BLaER1 treated with 17β-estradiol and CSF1 and Interleukin-3, amounts not matched to agents 10 nM and 100 nM (cell line): ENCODE results near the gene MMP19.
"Not testable (repeated sequence)": the region's sequence is repeated elsewhere in the genome, so short reads cannot be mapped to it uniquely, and the experiment has no call there.

Experiments
- H3K27ac ChIP-seq, 11 experiments: shearing (Covaris generic); formaldehyde crosslinking; 2 replicates each; pipeline ENCODE4 v1.8.1; 2022
- H3K27me3 ChIP-seq, 11 experiments: shearing (Covaris generic); formaldehyde crosslinking; 2 replicates each; pipeline ENCODE4 v1.8.1; 2022
- H3K36me3 ChIP-seq, 11 experiments: shearing (Covaris generic); formaldehyde crosslinking; 2 replicates each; pipeline ENCODE4 v1.8.1; 2022
- H3K4me1 ChIP-seq, 10 experiments: shearing (Covaris generic); formaldehyde crosslinking; 2 replicates each; pipeline ENCODE4 v1.8.1; 2022
- H3K4me2 ChIP-seq, 11 experiments: shearing (Covaris generic); formaldehyde crosslinking; 2 replicates each; pipeline ENCODE4 v1.8.1; 2022
- H3K4me3 ChIP-seq, 10 experiments: shearing (Covaris generic); formaldehyde crosslinking; 2 replicates each; pipeline ENCODE4 v1.8.1; 2022
- H3K9ac ChIP-seq, 11 experiments: shearing (Covaris generic); formaldehyde crosslinking; 2 replicates each; pipeline ENCODE4 v1.8.1; 2022
- H3K9me3 ChIP-seq, 11 experiments: shearing (Covaris generic); formaldehyde crosslinking; replicated peaks in 1 of 11; 2 replicates each; pipeline ENCODE4 v1.8.1; 2022
- H4K20me1 ChIP-seq, 11 experiments: shearing (Covaris generic); formaldehyde crosslinking; 2 replicates each; pipeline ENCODE4 v1.8.1; 2022
- Cebpa-rat ChIP-seq, 11 experiments: shearing (Covaris generic); IDR thresholded peaks; 2 replicates each; pipeline ENCODE4 v1.8.1; 2022

Gene MMP19

GRCh38 chr12:55842681-55843429, at the start of gene MMP19:
MMP19 (minus strand) TSS chr12:55842936; CDS start chr12:55842830, 106 bp downstream.
- Histone ChIP-seq H3K27ac (peak within 1 kb of the TSS in 7 of 11 experiments; percentile 19 to 71 (median 57); a peak in 12 of 22 replicates), H3K4me2 (peak within 1 kb of the TSS in 10 of 11 experiments; percentile 21 to 94 (median 75); a peak in 17 of 22 replicates), H3K9me3 (peaks cover 0 to 6% (median 0%) of the 10 kb centered on the region in 11 experiments; a peak in 1 of 22 replicates), H3K4me1 (peaks cover 6 to 74% (median 44%) of the 10 kb centered on the region in 10 experiments; a peak in 19 of 20 replicates), H3K27me3 (no peaks in the 10 kb centered on the region), H3K9ac (peak within 1 kb of the TSS in 7 of 11 experiments; percentile 23 to 77 (median 60); a peak in 11 of 22 replicates), H4K20me1 (no peaks in the 10 kb centered on the region), H3K4me3 (peak within 1 kb of the TSS in 5 of 10 experiments; percentile 27 to 61 (median 53); a peak in 9 of 20 replicates), H3K36me3 (peaks cover 0 to 24% (median 0%) of the 10 kb centered on the region in 11 experiments; a peak in 2 of 22 replicates)
- TF ChIP-seq Cebpa-rat (IDR thresholded peaks at IDR 0.05): peak in 10 of 11 experiments; percentile 18 to 85 (median 58); a peak in 12 of 22 replicates

GRCh38 chr12:55891310-55891709, 48.6 kb upstream of the MMP19 start:
- no peak overlapping the region for H3K9ac ChIP-seq
- H3K27ac ChIP-seq: no peak overlapping the region
- H3K4me3 ChIP-seq: no peak overlapping the region
- no peaks in the 10 kb centered on the region for H3K9me3 ChIP-seq
- no peak for TF ChIP-seq Cebpa-rat (IDR thresholded peaks at IDR 0.05)
- no peaks in the 10 kb centered on the region for H4K20me1 ChIP-seq
- no peaks in the 10 kb centered on the region for H3K27me3 ChIP-seq
- H3K4me2 ChIP-seq: no peak overlapping the region
- peaks cover 0 to 8% (median 0%) of the 10 kb centered on the region in 11 experiments; a peak in 2 of 22 replicates for H3K36me3 ChIP-seq
- no peaks in the 10 kb centered on the region for H3K4me1 ChIP-seq

- no peak for TF ChIP-seq Cebpa-rat (IDR thresholded peaks at IDR 0.05)
- Histone ChIP-seq H3K36me3 (no peaks in the 10 kb centered on the region; a peak in 1 of 22 replicates), H3K9me3 (no peaks in the 10 kb centered on the region), H3K4me2 (0 out of 22 replicates have a peak overlapping the region, but pooled peaks of 1 of the 11 experiments have one; percentile 15), H3K4me3 (no peak overlapping the region), H3K27me3 (no peaks in the 10 kb centered on the region), H4K20me1 (no peaks in the 10 kb centered on the region), H3K9ac (no peak overlapping the region), H3K27ac (no peak overlapping the region), H3K4me1 (peaks cover 0 to 9% (median 0%) of the 10 kb centered on the region in 10 experiments; a peak in 3 of 20 replicates)
Observed at GRCh38 chr12:55885113-55885512, 42.4 kb upstream of the MMP19 start.

GRCh38 chr12:55877824-55878223, 35.1 kb upstream of the MMP19 start:
- no peaks in the 10 kb centered on the region for H4K20me1 ChIP-seq
- no peak overlapping the region for H3K4me3 ChIP-seq
- H3K9ac ChIP-seq: no peak overlapping the region
- no peak for TF ChIP-seq Cebpa-rat (IDR thresholded peaks at IDR 0.05)
- H3K27me3 ChIP-seq: no peaks in the 10 kb centered on the region
- no peaks in the 10 kb centered on the region; a peak in 1 of 22 replicates for H3K36me3 ChIP-seq
- H3K9me3 ChIP-seq: peaks cover 22 to 33% (median 25%) of the 10 kb centered on the region in 11 experiments
- H3K4me1 ChIP-seq: peaks cover 0 to 7% (median 0%) of the 10 kb centered on the region in 10 experiments; a peak in 2 of 20 replicates
- H3K4me2 ChIP-seq: no peak overlapping the region
- H3K27ac ChIP-seq: no peak overlapping the region

GRCh38 chr12:55875704-55876467, 33.1 kb upstream of the MMP19 start:
- H3K27ac ChIP-seq: no peak overlapping the region
- TF ChIP-seq Cebpa-rat (IDR thresholded peaks at IDR 0.05): no peak

GRCh38 chr12:55874443-55874842, 31.7 kb upstream of the MMP19 start:
- TF ChIP-seq Cebpa-rat (IDR thresholded peaks at IDR 0.05): no peak
- Histone ChIP-seq H3K9me3 (peaks cover 22 to 30% (median 25%) of the 10 kb centered on the region in 11 experiments), H3K27ac (no peak overlapping the region), H3K27me3 (no peaks in the 10 kb centered on the region), H3K4me2 (peak overlapping the region in 1 of 11 experiments; percentile 32; a peak in 1 of 22 replicates), H3K9ac (no peak overlapping the region), H3K4me3 (no peak overlapping the region), H3K36me3 (no peaks in the 10 kb centered on the region; a peak in 1 of 22 replicates), H3K4me1 (peaks cover 0 to 7% (median 0%) of the 10 kb centered on the region in 10 experiments; a peak in 2 of 20 replicates), H4K20me1 (no peaks in the 10 kb centered on the region)

More at GRCh38 chr12:55875704-55876467, 33.1 kb upstream of the MMP19 start:
- Histone ChIP-seq H3K9me3 (peaks cover 22 to 33% (median 25%) of the 10 kb centered on the region in 11 experiments), H4K20me1 (no peaks in the 10 kb centered on the region), H3K4me1 (peaks cover 0 to 7% (median 0%) of the 10 kb centered on the region in 10 experiments; a peak in 2 of 20 replicates), H3K36me3 (no peaks in the 10 kb centered on the region; a peak in 1 of 22 replicates), H3K27me3 (no peaks in the 10 kb centered on the region), H3K4me2 (no peak overlapping the region), H3K9ac (no peak overlapping the region), H3K4me3 (no peak overlapping the region)

GRCh38 chr12:55866454-55867004, 23.8 kb upstream of the MMP19 start:
- H3K36me3 ChIP-seq, H3K4me1 ChIP-seq, H3K4me3 ChIP-seq, H4K20me1 ChIP-seq, H3K4me2 ChIP-seq, H3K27ac ChIP-seq, H3K27me3 ChIP-seq, H3K9ac ChIP-seq: not testable (repeated sequence)
- 0 out of 22 replicates have a peak, but pooled peaks of 1 of the 11 experiments have one; percentile 31 for TF ChIP-seq Cebpa-rat (IDR thresholded peaks at IDR 0.05)
- peaks cover 24 to 42% (median 35%) of the 10 kb centered on the region in 11 experiments for H3K9me3 ChIP-seq

- no peaks in the 10 kb centered on the region for H3K4me1 ChIP-seq
- peaks cover 24 to 42% (median 35%) of the 10 kb centered on the region in 11 experiments for H3K9me3 ChIP-seq
- no peak overlapping the region for H3K27ac ChIP-seq
- H4K20me1 ChIP-seq: no peaks in the 10 kb centered on the region
- peak overlapping the region in 1 of 10 experiments; percentile 15; a peak in 1 of 20 replicates for H3K4me3 ChIP-seq
- no peak overlapping the region for H3K4me2 ChIP-seq
- H3K36me3 ChIP-seq: peaks cover 0 to 4% (median 0%) of the 10 kb centered on the region in 11 experiments; a peak in 1 of 22 replicates
- TF ChIP-seq Cebpa-rat (IDR thresholded peaks at IDR 0.05): no peak
- no peaks in the 10 kb centered on the region for H3K27me3 ChIP-seq
- H3K9ac ChIP-seq: no peak overlapping the region
Observed at GRCh38 chr12:55865327-55865726, 22.6 kb upstream of the MMP19 start.

- H3K27me3 ChIP-seq, H3K4me2 ChIP-seq, H3K9ac ChIP-seq, H3K27ac ChIP-seq, H3K36me3 ChIP-seq, H3K4me1 ChIP-seq, H4K20me1 ChIP-seq, H3K4me3 ChIP-seq: not testable (repeated sequence)
- H3K9me3 ChIP-seq: peaks cover 24 to 42% (median 35%) of the 10 kb centered on the region in 11 experiments
Observed at GRCh38 chr12:55862931-55863330, 20.2 kb upstream of the MMP19 start.
